ENCODE data around the gene ZSWIM7. TPM values are rescaled to one million over a fixed set of nuclear protein-coding genes. Genes with fewer than 3 reads are reported as not detected.

Gene ZSWIM7
- total and polyA plus RNA-seq, 2 of the 4 experiments (the other 2 are of a cell fraction): 6.8 to 12.1 TPM

DNA sequence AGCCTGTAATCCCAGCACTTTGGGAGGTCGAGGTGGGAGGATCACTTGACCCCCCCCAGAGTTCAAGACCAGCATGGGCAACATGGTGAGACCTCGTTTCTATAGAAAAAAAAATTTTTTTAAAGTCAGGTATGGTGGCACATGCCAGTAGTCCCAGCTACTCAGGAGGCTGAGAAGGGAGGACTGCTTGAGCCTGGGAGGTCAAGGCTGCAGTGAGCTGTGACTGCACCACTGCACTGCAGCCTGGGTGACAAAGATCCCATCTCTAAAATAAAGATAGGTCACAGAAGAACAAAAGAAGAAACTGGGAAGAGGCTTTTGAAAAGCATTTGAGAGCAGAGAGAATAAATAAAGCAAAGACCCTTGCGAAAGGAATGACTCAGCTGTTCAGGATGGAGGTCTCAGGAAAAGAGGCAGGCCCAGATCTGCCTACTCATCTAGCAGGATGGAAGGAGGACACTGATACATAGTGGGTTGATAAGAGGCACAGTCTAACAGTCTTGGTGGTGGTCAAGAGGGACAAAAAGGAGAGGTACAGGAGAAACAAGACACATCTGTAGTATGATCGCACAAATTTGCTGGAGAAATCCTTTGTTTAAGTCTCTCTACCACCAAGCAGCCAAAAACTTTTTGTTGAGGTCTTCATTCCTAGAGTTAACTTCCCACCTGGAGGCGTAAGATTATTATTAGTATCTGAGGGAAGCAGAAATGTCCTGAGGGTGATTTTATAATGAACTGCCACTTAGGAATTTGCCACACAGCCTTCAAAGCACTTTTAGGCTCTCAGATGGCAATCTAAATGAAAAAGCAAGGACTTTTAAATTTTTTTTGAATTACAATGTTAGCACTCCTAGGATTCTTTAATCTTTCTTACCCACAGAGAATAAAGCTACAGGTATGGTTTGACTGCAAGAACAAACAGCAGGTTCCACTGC lies 17.6 kb downstream of the ZSWIM7 start:
- TF ChIP-seq MXI1 (IDR thresholded peaks at IDR 0.05; ENCODE audit: borderline replicate concordance, low read depth, low read length) (no peak), FOS (IDR thresholded peaks at IDR 0.05; ENCODE audit: low read depth, low read length) (peak; percentile 30; the same call in 1 of the 2 replicates), CEBPB (IDR thresholded peaks at IDR 0.05; ENCODE audit: low read depth, low read length) (peak; percentile 82), NFE2L2 (IDR thresholded peaks at IDR 0.05; ENCODE audit: low read depth, low read length) (peak; percentile 94), RCOR1 (IDR thresholded peaks at IDR 0.05; ENCODE audit: insufficient replicate concordance, low read length) (peak; percentile 26), MAFK (IDR thresholded peaks at IDR 0.05; ENCODE audit: low read depth, low read length) (peak; percentile 72)
- Histone ChIP-seq H2AK9ac (replicated peaks; ENCODE audit: low read depth, low read length, poor library complexity) (peak overlapping the region; percentile 52), H3K9ac (ENCODE audit: low read depth, low read length) (no peak overlapping the region), H4K91ac (ENCODE audit: insufficient read depth, low read depth, low read length) (no peak overlapping the region; the same call in 1 of the 2 replicates), H3K4ac (ENCODE audit: low read depth, low read length) (peak overlapping the region; percentile 65), H3K4me1 (ENCODE audit: control insufficient read depth, insufficient read depth, low read length) (peaks cover 2% of the 10 kb centered on the region), H3K9me1 (ENCODE audit: insufficient read depth, low read length) (peaks cover 4% of the 10 kb centered on the region; the same call in 1 of the 2 replicates), H3K56ac (ENCODE audit: extremely low read depth, insufficient read depth, low read length) (no peak overlapping the region; the same call in 1 of the 2 replicates), H2AFZ (replicated peaks; ENCODE audit: low read length, poor library complexity) (peak overlapping the region; percentile 4), H3K23ac (ENCODE audit: low read depth, low read length) (peak overlapping the region; percentile 44; the same call in 1 of the 2 replicates), H4K5ac (ENCODE audit: low read depth, low read length) (peak overlapping the region; percentile 78), H3K36me3 (ENCODE audit: control insufficient read depth, insufficient read depth, low read length) (peaks cover 16% of the 10 kb centered on the region), H3K27me3 (ENCODE audit: control insufficient read depth, insufficient read depth, low read length) (no peaks in the 10 kb centered on the region), H3K4me2 (ENCODE audit: low read depth, low read length) (no peak overlapping the region; the same call in 1 of the 2 replicates), H3K27ac (ENCODE audit: insufficient read depth, low read length) (peak overlapping the region; percentile 85), H2BK20ac (ENCODE audit: low read depth, low read length) (peak overlapping the region; percentile 71), H3K4me3 (ENCODE audit: insufficient read depth, low read depth, low read length) (no peak overlapping the region), H3K18ac (ENCODE audit: low read depth, low read length) (peak overlapping the region; percentile 88), H3K9me3 (ENCODE audit: control insufficient read depth, insufficient read depth, low read length) (no peaks in the 10 kb centered on the region), H4K8ac (ENCODE audit: low read depth in 2 of 2, low read length in 2 of 2) (peak overlapping the region in 1 of 2 experiments; percentile 71; a peak in 2 of 4 replicates), H3K79me1 (ENCODE audit: low read depth in 1 of 2, low read length in 2 of 2) (peaks cover 4 to 21% of the 10 kb centered on the region in 2 experiments; a peak in 2 of 4 replicates), H2BK5ac (ENCODE audit: low read depth, low read length, poor library complexity, severe bottlenecking) (peak overlapping the region; percentile 90), H3K14ac (replicated peaks; ENCODE audit: low read depth, low read length) (peak overlapping the region; percentile 49), H2BK120ac (ENCODE audit: low read depth, low read length) (peak overlapping the region; percentile 79), H2AK5ac (ENCODE audit: low read depth, low read length) (peak overlapping the region; percentile 80), H4K20me1 (ENCODE audit: insufficient read depth, low read length) (no peaks in the 10 kb centered on the region), H2BK15ac (ENCODE audit: low read depth, low read length) (peak overlapping the region; percentile 79; the same call in 2 of the 3 replicates)
- ATAC-seq (ENCODE audit: low read depth) (peak; percentile 93), DNase-seq (peak; percentile 84)
- in situ Hi-C loops (cut with MboI; ENCODE audit: low sequenced_read_pairs): no loop called here
- ChIA-PET POLR2A (ENCODE audit: unreplicated experiment) (no interaction called here), CTCF (no interaction called here)
- BruUV-seq (replicated peaks): no TSS peak
- dilution Hi-C loops (cut with HindIII; ENCODE audit: low sequenced_read_pairs, unreplicated experiment): no loop called here
- no CpG with 5 or more reads among the region's 5 CpGs for WGBS, 2 experiments (ENCODE audit: extremely low coverage in 2 of 2, insufficient read length in 1 of 2)
- intact Hi-C loops (cut with micrococcal nuclease): no loop called here

Data from IMR-90 (cell line).